Karpas-422 (cell line): ENCODE results near the gene BIN1. TPM values are rescaled to one million over a fixed set of nuclear protein-coding genes. Genes with fewer than 3 reads are reported as not detected.

Experiments used
- DNase-seq: peaks from one replicate; pipeline ENCODE4 v3.0.0-alpha.2; 2015
- H2AFZ ChIP-seq: fragments of 200-600 bp; sonication (generic); 2 replicates; pipeline ENCODE4 v1.6.1; 2014; ENCODE audit warnings: antibody characterized with exemption, low read length, mixed read lengths
- H3K27ac ChIP-seq: fragments of 200-600 bp; sonication (generic); 2 replicates; pipeline ENCODE4 v1.5.1; 2014; ENCODE audit warnings: mild to moderate bottlenecking, low read length, moderate library complexity
- H3K27me3 ChIP-seq: fragments of 200-600 bp; sonication (generic); 2 replicates; pipeline ENCODE4 v1.6.1; 2014; ENCODE audit warnings: low read length, mixed read lengths
- H3K36me3 ChIP-seq: fragments of 200-600 bp; sonication (generic); 2 replicates; pipeline ENCODE4 v1.6.1; 2014; ENCODE audit warnings: low read length, mixed read lengths; ENCODE audit not compliant: insufficient read depth
- H3K4me1 ChIP-seq: fragments of 200-600 bp; sonication (generic); 2 replicates; pipeline ENCODE4 v1.6.1; 2014; ENCODE audit warnings: mild to moderate bottlenecking, low read length, mixed read lengths
- H3K4me2 ChIP-seq: fragments of 200-600 bp; sonication (generic); 2 replicates; pipeline ENCODE4 v1.6.1; 2014; ENCODE audit warnings: low read length, low read depth, mild to moderate bottlenecking; ENCODE audit not compliant: poor library complexity, severe bottlenecking
- H3K4me3 ChIP-seq: fragments of 200-600 bp; sonication (generic); 2 replicates; pipeline ENCODE4 v1.5.1; 2014; ENCODE audit warnings: mild to moderate bottlenecking, antibody characterized with exemption, low read length, mixed read lengths
- H3K79me2 ChIP-seq: fragments of 200-600 bp; sonication (generic); 2 replicates; pipeline ENCODE4 v1.6.1; 2014; ENCODE audit warnings: mild to moderate bottlenecking, low read length, mixed read lengths
- H3K9ac ChIP-seq: fragments of 200-600 bp; sonication (generic); 2 replicates; pipeline ENCODE4 v1.6.0; 2014; ENCODE audit warnings: low read length
- H3K9me2 ChIP-seq: fragments of 200-600 bp; sonication (generic), shearing (Covaris generic); replicated peaks from 2 replicates; pipeline ENCODE4 v1.6.0; 2014; ENCODE audit warnings: mild to moderate bottlenecking, low read length, moderate library complexity; ENCODE audit not compliant: insufficient read depth
- H3K9me3 ChIP-seq: fragments of 300-700, 200-600 bp; sonication (generic); 2 replicates; pipeline ENCODE4 v1.6.1; 2014; ENCODE audit warnings: low read length, mixed read lengths
- H4K20me1 ChIP-seq: fragments of 200-600 bp; sonication (generic); 2 replicates; pipeline ENCODE4 v1.6.1; 2014; ENCODE audit warnings: mild to moderate bottlenecking, antibody characterized with exemption, low read length, low read depth; ENCODE audit not compliant: insufficient read depth
- total RNA-seq: library from RNA; depleted of rRNA; stranded (reverse); fragments of >200 nt; shearing (Covaris generic); gene quantifications from 2 replicates; pipeline ENCODE4 v1.2.3, GENCODE V29; 2014; ENCODE audit warnings: low replicate concordance

Gene BIN1
- total RNA-seq, 1 experiment from 2014 or later = 8.4 TPM

- no peaks in the 10 kb centered on the region for H3K36me3 ChIP-seq
- no peak overlapping the region for H2AFZ ChIP-seq
- H3K4me2 ChIP-seq = no peak overlapping the region
- H3K9ac ChIP-seq = no peak overlapping the region
- no peaks in the 10 kb centered on the region for H4K20me1 ChIP-seq
- no peaks in the 10 kb centered on the region for H3K79me2 ChIP-seq
- 0 out of 2 replicates have a peak, but pooled peaks cover 4% of the 10 kb centered on the region for H3K9me3 ChIP-seq
- no peaks in the 10 kb centered on the region for H3K4me1 ChIP-seq
- no peak overlapping the region for H3K27ac ChIP-seq
- no peak overlapping the region for H3K4me3 ChIP-seq
- no peaks in the 10 kb centered on the region for H3K27me3 ChIP-seq
- no peak for DNase-seq
- no peaks in the 10 kb centered on the region for H3K9me2 ChIP-seq
Observed at GRCh38 chr2:127044977-127045661, 61.8 kb downstream of the BIN1 start.

GRCh38 chr2:127044165-127044718 is 62.7 kb downstream of the BIN1 start:
- no peak overlapping the region for H3K4me2 ChIP-seq
- H3K9me2 ChIP-seq = no peaks in the 10 kb centered on the region
- no peaks in the 10 kb centered on the region for H3K4me1 ChIP-seq
- H3K9me3 ChIP-seq = 0 out of 2 replicates have a peak, but pooled peaks cover 4% of the 10 kb centered on the region
- H3K9ac ChIP-seq = no peak overlapping the region
- H3K4me3 ChIP-seq = no peak overlapping the region
- no peaks in the 10 kb centered on the region for H3K27me3 ChIP-seq
- H3K27ac ChIP-seq = no peak overlapping the region
- DNase-seq = no peak
- H3K79me2 ChIP-seq = no peaks in the 10 kb centered on the region
- H4K20me1 ChIP-seq = no peaks in the 10 kb centered on the region
- no peak overlapping the region for H2AFZ ChIP-seq
- H3K36me3 ChIP-seq = no peaks in the 10 kb centered on the region

- H3K9ac ChIP-seq = no peak overlapping the region
- no peaks in the 10 kb centered on the region for H3K4me1 ChIP-seq
- no peak for DNase-seq
- no peaks in the 10 kb centered on the region for H3K9me2 ChIP-seq
- no peak overlapping the region for H3K4me3 ChIP-seq
- H3K9me3 ChIP-seq = 0 out of 2 replicates have a peak, but pooled peaks cover 4% of the 10 kb centered on the region
- H3K27me3 ChIP-seq = no peaks in the 10 kb centered on the region
- H4K20me1 ChIP-seq = no peaks in the 10 kb centered on the region
- no peak overlapping the region for H2AFZ ChIP-seq
- H3K27ac ChIP-seq = no peak overlapping the region
- no peak overlapping the region for H3K4me2 ChIP-seq
- no peaks in the 10 kb centered on the region for H3K79me2 ChIP-seq
- no peaks in the 10 kb centered on the region for H3K36me3 ChIP-seq
Observed at GRCh38 chr2:127043367-127044164, 63.4 kb downstream of the BIN1 start.

- Histone ChIP-seq H3K27ac (no peak overlapping the region), H3K36me3 (no peaks in the 10 kb centered on the region), H3K9ac (no peak overlapping the region), H3K4me1 (no peaks in the 10 kb centered on the region), H3K79me2 (no peaks in the 10 kb centered on the region), H3K9me2 (no peaks in the 10 kb centered on the region), H3K9me3 (0 out of 2 replicates have a peak, but pooled peaks cover 4% of the 10 kb centered on the region), H3K27me3 (no peaks in the 10 kb centered on the region), H4K20me1 (no peaks in the 10 kb centered on the region), H3K4me2 (no peak overlapping the region), H2AFZ (no peak overlapping the region), H3K4me3 (no peak overlapping the region)
- no peak for DNase-seq
Observed at GRCh38 chr2:127041259-127041970, 65.5 kb downstream of the BIN1 start.

GRCh38 chr2:127040169-127040568 is 66.8 kb downstream of the BIN1 start:
- no peaks in the 10 kb centered on the region for H3K79me2 ChIP-seq
- H4K20me1 ChIP-seq = no peaks in the 10 kb centered on the region
- no peaks in the 10 kb centered on the region for H3K27me3 ChIP-seq
- no peaks in the 10 kb centered on the region for H3K36me3 ChIP-seq
- no peaks in the 10 kb centered on the region for H3K4me1 ChIP-seq
- DNase-seq = no peak
- no peak overlapping the region for H3K27ac ChIP-seq
- H3K9ac ChIP-seq = no peak overlapping the region
- no peak overlapping the region for H3K4me2 ChIP-seq
- 0 out of 2 replicates have a peak, but pooled peaks cover 4% of the 10 kb centered on the region for H3K9me3 ChIP-seq
- H2AFZ ChIP-seq = no peak overlapping the region
- no peak overlapping the region for H3K4me3 ChIP-seq
- H3K9me2 ChIP-seq = no peaks in the 10 kb centered on the region

GRCh38 chr2:127039387-127040031 is 67.4 kb downstream of the BIN1 start:
- no peak overlapping the region for H3K4me3 ChIP-seq
- H3K36me3 ChIP-seq = no peaks in the 10 kb centered on the region
- H3K9ac ChIP-seq = no peak overlapping the region
- H3K9me3 ChIP-seq = 0 out of 2 replicates have a peak, but pooled peaks cover 4% of the 10 kb centered on the region
- no peaks in the 10 kb centered on the region for H3K79me2 ChIP-seq
- no peak for DNase-seq
- H3K9me2 ChIP-seq = no peaks in the 10 kb centered on the region
- H4K20me1 ChIP-seq = no peaks in the 10 kb centered on the region
- no peaks in the 10 kb centered on the region for H3K4me1 ChIP-seq
- H2AFZ ChIP-seq = no peak overlapping the region
- no peak overlapping the region for H3K4me2 ChIP-seq
- no peak overlapping the region for H3K27ac ChIP-seq
- no peaks in the 10 kb centered on the region for H3K27me3 ChIP-seq

- no peaks in the 10 kb centered on the region for H3K27me3 ChIP-seq
- H3K9me2 ChIP-seq = no peaks in the 10 kb centered on the region
- no peak overlapping the region for H3K4me2 ChIP-seq
- no peaks in the 10 kb centered on the region for H3K36me3 ChIP-seq
- H2AFZ ChIP-seq = no peak overlapping the region
- H3K4me1 ChIP-seq = no peaks in the 10 kb centered on the region
- H3K79me2 ChIP-seq = no peaks in the 10 kb centered on the region
- H4K20me1 ChIP-seq = no peaks in the 10 kb centered on the region
- no peak overlapping the region for H3K27ac ChIP-seq
- DNase-seq = no peak
- H3K4me3 ChIP-seq = no peak overlapping the region
- no peaks in the 10 kb centered on the region for H3K9me3 ChIP-seq
- no peak overlapping the region for H3K9ac ChIP-seq
Observed at GRCh38 chr2:127037476-127037875, 69.5 kb downstream of the BIN1 start.
